Ureter (tissue), 1 donor: ENCODE results near the gene ERBIN. TPM values are rescaled to one million over a fixed set of nuclear protein-coding genes. Genes with fewer than 3 reads are reported as not detected.
"Not testable (repeated sequence)": the region's sequence is repeated elsewhere in the genome, so short reads cannot be mapped to it uniquely, and the experiment has no call there.

Experiments
- DNase-seq: peaks from one replicate; pipeline ENCODE4 v3.0.0-alpha.2; 2020; ENCODE audit warnings: low spot score
- total RNA-seq: library from RNA; stranded (reverse); gene quantifications from one replicate; pipeline ENCODE4 v1.2.4, GENCODE V29; 2023
- donor health status: DM: yes; HTN: yes; CAD: no.

Gene ERBIN
- total RNA-seq, 1 donor from 2014 or later = 101 TPM

DNA sequence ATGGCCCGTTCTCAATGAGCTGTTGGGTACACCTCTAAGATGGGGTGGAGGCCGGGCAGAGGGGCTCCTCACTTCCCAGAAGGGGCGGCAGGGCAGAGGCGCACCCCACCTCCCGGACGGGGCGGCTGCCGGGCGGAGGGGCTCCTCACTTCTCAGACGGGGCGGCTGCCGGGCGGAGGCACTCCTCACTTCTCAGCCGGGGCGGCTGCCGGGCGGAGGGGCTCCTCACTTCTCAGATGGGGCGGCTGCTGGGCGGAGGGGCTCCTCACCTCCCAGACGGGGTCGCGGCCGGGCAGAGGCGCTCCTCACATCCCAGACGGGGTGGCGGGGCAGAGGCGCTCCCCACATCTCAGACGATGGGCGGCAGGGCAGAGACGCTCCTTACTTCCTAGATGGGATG, 31.3 kb downstream of the ERBIN start:
- not testable (repeated sequence) for DNase-seq

DNA sequence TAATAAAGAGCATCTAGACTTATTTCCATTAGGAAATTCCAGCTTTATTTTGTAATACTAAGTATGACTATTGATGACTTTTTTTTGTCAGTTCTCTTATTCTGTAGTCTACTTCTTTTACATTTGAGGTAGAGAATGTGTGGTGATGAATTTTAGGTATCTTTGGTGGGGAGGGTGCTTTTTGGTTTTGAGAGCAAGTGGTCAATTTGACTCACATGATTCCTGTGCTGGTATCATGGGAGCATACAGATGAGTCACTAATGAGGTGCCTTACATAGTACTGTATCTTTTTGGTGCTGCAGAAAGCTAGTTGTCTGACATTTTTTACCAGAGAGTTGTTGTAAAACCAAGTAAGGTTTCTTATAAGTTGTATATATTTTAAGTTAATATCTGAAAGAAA, 35.3 kb downstream of the ERBIN start:
- no peak for DNase-seq

DNA sequence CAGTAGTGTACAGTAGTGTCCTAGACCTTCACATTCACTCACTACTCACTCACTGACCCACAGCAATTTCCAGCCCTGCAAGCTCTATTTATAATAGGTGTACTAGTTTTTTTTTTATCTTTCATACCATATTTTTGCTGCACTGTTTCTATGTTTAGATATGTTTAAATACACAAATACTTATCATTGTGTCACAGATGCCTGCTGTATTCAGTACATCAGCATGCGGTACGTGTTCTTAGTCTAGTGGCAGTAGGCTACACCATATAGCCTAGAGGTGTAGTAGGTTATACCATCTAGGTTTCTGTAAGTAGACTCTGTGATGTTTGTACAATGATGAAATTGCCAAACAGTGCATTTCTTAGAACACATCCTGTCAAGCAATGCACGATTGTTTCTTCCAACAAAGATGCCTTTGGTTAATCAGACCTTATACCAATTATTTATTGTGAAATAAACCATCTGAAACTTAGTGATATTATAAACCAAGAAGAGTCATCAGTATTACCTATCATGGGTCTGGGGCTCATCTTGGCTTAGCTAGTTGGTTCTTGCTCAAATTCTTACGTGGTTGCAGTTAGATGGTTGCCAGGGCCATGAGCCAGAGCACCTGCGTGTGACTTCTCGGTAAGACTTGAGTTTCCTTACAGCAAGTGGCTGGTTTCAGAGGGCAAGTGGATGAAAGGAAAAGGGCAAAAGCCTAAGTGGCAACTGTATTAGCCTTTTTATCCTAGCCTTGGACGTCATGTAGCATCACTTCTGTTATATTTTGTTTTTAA, 41.1 kb downstream of the ERBIN start:
- no peak for DNase-seq

DNA sequence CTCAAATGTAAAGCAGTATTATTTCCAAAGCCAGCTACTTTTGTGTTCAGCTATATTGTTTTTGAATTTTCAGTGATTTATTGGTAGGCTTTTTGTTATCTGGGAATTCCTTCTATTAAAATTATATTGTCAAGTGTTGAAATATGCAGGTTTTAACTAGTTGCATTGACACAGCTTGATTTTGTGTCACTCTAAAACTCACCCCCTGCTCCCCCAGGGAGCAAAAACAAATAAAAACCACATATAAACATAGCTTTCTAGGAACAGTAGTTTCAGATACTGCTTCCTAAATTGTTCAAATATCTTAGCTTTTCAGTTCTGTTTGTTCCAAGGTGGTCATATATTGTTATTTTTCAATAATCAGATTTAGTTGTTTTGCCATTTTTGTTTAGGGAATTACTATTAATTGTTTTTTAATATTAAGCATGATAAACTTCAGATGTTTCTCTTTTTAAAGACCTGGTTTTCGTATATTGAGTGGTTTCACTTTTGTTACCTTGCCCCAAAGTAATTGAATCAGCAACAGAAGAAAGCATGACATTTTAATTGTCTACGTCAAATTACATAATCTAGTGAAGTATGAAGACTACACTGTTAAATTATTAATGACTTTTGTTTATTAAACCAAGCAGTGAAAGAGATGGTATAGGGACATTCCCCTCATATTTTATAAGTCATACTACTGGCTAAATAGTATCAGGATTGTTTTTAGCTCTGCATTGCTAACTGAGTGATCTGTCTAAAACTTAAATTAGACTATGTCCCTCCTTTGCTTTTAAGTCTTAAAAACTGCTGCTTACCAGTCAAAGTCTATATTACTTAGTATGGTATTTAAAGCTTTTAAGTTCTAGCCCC, 43.4 kb downstream of the ERBIN start:
- DNase-seq = no peak

DNA sequence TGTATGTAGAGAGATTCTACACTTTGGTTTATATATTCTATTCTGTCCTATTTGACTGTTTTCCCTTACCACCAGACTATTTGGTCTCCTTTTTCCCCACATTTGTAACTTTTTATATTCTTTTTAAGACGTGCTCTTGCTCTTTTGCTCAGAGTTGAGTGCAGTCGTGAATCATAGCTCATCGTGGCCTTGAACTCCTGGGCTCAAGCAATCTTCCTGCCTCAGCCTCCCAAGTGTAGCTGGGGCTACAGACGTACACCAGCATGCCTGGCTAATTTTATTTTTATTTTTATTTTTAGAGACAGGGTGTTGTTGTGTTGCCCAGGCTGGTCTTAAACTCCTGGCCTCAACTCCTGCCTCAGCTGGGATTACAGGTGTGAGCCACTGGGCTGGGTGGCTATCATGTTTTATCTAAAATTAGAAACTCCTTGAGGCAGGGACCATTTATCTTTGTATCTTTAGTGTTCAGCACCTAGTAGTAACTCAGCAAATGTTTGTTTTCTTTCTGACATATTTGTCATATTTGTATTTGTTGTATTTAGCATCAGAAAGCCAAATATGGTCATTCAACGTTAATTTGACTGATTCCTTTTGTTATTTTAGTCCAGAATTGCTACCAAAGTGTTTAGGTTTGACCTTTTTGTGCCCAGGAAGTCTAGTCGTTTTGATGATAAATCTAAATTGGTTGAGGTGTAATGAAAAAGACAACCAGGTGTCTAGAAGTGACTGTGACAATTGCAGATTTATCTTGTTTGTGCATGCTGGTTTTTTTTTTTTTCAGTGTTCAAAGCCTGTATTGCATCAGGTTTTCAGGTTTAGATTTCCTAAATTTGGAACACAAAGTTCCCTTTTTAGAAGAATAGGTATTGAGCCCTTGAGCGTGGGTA, 44.3 kb downstream of the ERBIN start:
- no peak for DNase-seq

DNA sequence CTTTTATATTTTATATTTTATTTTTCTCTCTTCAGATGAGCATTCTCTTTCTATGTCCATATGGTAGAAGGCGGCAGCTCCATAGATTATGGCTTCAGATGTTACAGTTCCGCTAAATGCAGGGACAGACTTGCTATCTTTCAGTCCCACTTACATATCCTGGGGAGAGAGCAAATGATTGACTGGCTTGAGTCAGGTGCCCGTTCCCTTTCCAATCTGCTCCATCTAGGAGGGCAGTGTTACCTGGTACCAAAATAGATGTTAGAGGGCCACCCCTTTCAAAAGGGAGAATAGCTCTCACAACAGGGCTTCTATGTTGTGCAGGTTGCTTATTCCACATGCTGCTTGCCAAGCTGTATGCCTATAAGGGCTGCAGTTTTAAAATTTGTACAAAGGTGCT, 45.3 kb downstream of the ERBIN start:
- DNase-seq = no peak

DNA sequence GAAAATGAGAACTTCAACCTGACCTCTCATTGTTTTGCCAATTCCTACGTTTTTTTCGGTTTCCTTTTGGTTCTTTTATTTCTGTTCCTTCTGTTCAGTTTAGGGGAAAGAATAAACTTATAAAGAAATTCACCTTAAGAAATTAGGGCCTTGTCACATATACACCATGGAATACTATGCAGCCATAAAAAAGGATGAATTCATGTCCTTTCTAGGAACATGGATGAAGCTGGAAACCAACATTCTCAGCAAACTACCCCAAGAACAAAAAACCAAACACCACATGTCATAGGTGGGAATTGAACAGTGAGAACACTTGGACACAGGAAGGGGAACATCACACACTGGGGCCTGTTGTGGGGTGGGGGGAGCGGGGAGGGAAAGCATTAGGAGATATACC, 46.5 kb downstream of the ERBIN start:
- not testable (repeated sequence) for DNase-seq

DNA sequence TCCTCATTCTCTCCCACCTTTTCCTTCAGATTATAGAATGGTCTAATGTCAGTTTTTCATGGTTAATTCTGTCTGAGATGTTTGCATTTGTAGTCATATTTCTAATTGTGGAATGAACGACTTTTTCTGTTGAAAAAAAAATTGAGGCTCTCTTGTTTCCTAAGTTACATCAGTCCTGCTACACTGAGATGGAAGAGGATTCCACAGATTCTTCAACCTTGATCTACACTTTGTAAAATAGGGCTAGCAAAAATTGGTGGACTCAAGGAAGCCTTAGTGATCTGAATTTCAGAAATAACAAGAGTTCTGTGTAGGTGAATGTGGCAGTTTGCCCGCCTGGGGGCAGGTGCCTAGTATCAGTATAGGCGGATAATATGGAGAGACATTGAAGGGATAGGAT, 51.9 kb downstream of the ERBIN start:
- no peak for DNase-seq

DNA sequence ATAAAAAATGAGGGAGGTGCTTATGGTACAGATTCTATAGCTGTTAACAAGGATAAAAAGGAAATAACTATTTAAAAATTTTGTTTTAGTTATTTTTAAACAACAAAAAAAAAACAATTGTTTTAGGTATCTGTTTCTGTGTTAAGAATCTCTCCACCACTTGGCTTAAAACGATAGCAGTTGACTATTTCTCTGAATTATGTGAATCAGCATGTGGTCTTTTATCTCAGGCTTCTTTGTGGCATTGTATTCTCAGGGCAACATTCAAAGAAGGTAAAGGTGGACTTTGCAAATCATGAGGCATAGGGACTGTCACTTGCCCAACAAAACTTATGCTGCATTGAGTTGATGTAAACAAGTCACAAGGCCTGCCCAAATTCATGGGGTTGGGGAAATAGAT, 55.2 kb downstream of the ERBIN start:
- DNase-seq = no peak

DNA sequence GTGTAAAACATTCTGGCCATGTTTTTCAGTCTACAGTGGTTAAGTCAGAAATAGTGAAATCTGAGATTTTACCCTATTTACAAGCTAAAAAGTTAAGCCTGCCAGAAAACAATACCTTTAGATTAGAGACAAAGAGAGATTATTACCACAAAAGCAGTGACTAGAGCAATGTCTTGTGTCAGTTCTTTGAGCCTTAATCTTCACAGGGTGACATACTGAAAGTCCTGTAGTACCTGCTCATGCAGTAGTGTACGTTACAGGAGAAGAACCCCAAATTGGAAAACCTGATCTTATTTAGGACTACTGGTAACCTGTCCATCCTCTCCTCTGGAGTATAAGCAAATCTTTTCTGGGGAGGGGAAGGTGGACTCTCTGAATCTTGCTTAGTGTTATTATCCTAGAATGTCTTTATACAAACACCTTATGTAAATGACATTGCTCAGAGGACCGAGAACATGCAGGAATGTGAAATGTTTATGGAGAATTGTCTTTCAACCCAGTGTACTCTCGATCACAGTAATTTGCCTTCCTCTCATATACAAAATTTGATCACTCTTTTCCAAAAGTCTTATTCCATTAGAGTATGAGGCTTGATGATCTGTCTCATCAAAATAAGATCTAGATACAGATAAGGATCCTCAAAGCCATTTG, 55.7 kb downstream of the ERBIN start:
- DNase-seq = no peak

DNA sequence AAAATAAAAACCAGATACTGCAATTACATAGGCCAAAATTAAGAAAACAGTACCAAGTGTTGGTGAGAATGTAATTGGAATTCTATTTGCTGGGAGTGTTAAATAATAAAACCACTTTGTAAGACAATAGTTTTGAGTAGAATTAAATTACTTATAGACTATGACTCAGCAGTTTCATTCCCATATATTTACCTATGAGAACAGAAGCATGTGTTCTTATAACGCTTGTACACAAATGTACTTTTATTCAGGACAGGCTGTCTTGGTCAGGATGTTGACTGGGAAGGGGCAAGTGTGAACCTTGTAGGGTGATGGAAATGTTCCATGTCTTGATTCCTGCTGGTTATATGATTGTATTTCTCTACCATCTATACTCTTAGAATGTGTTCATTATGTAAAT, 56.3 kb downstream of the ERBIN start:
- no peak for DNase-seq

DNA sequence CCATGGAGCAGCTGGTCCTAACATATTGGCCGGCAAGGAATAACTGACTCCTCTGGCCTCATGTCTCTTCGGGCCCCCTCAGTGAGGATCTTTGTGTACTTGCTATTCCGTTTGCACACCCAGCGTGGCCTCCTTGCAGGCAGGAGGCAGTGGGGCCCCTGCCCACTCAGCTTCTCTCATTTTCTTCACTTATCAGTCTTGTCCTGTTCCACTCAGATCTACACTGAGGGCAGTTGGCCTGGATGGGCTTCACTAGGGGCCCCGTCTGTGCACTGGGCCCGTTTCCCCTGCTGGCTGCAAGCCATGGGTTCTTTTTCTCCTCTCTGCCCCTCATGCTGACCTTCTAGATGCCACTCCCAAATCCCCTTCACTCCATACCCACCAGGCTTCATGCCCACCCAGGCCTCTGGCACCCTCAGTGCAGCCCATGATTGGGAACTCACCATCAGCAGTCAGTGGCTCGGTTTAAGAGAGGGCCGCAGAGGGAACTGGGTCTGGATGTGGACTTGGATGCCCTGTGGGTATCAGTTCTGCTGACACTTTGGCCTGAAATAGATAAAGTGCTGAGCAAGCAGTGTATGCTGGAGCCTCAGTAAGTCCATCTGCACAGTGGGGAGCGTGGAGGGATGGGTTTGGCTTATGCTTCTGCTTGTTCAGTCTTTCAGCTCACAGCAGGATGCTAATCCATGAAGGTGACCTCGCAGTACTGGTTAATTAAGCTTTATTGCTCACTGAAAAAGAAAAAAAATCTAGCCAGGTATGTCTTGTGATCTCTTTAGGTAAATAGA, 57.9 kb downstream of the ERBIN start:
- no peak for DNase-seq

DNA sequence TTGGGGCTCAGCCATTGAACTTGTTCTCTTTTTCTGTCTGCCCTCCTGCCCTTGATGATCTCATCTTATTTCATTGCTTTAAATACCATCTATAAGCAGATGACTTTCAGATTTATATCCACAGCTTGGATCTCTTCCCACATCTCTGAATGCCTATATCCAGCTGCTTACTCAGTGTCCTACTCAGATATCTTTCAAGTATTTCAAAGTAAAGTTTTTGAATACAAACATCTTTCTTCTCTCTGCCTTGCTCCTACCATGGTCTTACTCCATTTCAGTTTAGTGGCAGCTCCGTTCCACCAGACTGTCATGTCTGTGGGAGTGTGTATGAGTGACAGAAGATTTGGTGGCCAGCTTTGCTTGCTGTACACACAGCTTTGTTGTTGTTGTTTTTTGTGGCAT, 59.7 kb downstream of the ERBIN start:
- DNase-seq = no peak

DNA sequence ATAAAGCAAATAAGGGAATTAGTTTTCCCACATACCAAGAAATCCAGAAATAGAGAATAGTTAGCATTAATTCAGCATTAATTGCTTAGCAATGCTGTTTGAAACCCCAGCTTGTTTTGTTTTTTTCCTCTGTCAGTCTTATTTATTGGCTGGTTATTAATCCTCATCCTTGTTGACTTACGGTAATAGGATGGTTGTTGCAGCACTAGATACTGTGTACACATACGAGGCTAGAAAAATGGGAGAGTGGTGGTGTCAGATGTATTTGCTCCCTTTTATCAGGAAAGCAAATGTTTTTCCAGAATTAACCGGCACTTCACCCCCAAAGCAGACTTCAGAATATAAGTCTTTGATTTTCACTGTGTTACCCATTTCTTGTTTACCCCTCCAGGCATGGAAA, 60.4 kb downstream of the ERBIN start:
- no peak for DNase-seq

DNA sequence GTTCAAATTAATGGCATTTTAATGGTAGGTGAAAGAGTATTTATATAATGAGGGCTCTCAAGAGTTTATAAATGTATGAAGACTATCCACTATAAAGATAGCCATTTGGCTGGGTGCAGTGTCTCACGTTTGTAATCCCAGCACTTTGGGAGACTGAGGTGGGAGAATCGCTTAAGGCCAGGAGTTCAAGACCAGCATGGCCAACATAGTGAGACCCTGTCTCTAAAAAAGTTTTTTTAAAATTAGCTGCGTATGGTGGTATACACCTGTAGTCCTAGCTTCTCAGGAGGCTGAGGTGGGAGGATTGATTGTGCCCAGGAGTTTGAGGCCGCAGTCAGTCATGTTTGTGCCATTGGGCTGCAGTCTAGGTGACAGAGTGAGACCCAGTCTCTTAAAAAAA, 61.6 kb downstream of the ERBIN start:
- DNase-seq = no peak

DNA sequence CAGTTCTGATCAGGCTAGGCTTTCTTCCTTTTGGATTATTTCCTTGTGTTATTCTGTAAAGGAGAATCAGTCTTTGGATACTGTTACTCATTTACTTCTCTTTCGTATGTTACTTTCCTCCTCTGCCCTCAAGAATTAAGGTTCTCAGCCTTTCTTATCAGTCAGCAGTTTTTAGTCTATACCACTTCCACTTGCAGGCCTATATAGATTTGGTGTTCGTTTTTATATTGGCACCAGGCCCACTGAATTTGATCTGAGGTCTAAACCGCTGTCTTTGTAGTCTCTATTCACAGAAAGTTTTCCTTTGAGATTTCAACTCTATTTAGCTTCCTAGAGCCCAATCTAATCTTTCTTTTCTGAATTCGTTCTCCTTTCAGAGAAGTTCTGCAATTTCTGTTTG, 62.8 kb downstream of the ERBIN start:
- DNase-seq = no peak

DNA sequence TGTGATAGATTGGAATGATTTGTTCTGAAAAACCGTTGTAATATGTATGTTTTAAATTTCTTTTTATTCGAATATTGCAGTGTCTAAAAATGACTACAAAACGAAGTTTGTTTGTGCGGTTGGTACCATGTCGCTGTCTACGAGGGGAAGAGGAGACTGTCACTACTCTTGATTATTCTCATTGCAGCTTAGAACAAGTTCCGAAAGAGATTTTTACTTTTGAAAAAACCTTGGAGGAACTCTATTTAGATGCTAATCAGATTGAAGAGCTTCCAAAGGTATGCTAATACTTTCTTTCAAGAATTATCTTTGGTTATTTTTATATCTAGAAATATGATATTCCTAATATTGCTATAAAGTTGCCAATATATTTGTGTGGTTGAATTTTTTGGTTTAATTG, 66.3 kb downstream of the ERBIN start:
- DNase-seq = no peak

DNA sequence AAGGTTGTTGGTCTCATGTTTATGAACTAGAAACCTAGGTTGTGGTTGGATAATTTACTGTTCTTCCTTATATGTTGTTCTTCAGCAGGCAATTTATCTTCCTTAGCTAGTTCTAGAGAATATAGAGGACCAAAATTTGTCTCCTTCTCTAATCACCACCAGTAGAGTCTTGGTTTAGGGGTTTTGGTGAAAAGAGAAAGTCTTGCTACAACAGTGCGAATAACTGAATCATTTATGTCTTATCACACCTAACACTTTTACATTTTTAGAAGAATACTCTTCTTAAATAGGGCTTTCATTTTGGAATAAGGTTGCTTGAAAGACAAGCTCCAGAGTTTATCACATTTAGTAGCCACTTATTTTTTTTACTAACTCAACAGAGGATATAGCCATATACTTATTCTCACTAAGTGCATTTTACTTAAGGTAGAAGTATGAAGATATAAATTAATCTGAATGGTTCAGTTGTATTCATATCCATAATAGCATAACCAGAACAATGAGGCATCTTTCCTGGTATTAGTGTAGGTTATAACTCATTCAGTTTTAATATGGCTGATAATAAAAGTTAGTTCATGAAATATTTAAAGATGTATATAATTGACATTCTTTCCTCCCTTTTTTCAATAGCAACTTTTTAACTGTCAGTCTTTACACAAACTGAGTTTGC, 67.9 kb downstream of the ERBIN start:
- DNase-seq = no peak

DNA sequence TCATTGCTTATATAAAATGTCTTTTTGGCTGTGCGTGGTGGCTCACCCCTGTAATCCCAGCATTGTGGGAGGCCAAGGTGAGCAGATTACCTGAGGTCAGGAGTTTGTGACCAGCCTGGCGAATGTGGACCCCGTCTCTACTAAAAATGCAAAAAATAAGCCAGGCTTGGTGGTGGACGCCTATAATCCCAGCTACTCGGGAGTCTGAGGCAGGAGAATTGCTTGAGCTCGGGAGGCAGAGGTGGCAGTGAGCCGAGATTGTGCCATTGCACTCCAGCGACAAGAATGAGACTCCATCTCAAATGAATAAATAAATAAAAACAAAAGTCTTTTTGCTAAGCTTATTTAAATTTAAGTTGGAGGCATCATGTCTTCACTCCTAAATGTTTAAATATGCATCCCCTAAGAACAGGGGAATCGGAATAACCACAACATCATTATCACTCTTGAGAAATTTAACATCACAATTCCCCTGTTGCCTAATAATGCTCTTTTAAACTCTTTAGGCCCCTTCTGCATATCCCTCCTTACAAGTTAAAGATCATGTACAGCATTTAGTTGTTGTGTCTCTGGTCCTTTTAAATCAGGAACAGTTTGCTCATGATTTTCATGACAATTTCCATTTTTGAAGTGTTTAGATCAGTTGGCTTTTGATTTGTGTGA, 72.8 kb downstream of the ERBIN start:
- no peak for DNase-seq

DNA sequence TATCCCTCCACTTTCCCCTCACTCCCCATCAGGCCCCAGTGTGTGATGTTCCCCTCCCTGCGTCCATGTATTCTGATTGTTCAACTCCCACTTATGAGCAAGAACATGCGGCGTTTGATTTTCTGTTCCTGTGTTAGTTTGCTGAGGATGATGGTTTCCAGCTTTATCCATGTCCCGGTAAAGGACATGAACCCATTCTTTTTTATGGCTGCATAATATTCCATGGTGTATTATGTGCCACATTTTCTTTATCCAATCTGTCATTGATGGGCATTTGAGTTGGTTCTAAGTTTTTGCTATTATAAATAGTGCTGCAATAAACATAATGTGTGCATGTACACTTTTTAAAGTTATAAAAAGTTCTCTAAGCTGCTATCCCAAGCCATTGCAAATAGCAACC, 75.6 kb downstream of the ERBIN start:
- DNase-seq = no peak
